WTC11 (cell line): Measurements from ENCODE around the gene SPSB3. TPM values are rescaled to one million over a fixed set of nuclear protein-coding genes. Genes with fewer than 3 reads are reported as not detected.

Experiments
- ATAC-seq: fragments of 200-7000 bp; cut with Tn5 transposase; 2 replicates; pipeline ENCODE4 v1.10.0; 2021; ENCODE audit warnings: mild to moderate bottlenecking, moderate library complexity
- CTCF ChIA-PET: fragments of 300-600 bp; sonication (Branson Sonifier 250); formaldehyde crosslinking; loops from one replicate; lab custom pipeline; 2021; ENCODE audit warnings: antibody characterized with exemption; lab: Charles Lee
- POLR2A ChIA-PET: fragments of 350-600 bp; sonication (Branson Sonifier 250); formaldehyde crosslinking; loops from one replicate; lab custom pipeline; 2021; ENCODE audit warnings: antibody characterized with exemption; lab: Charles Lee
- DNase-seq: peaks from one replicate; pipeline ENCODE4 v3.0.0; 2021; ENCODE audit warnings: low spot score
- H3K27ac Mint-ChIP-seq: 2 replicates; pipeline ENCODE4 v1.8.0; 2021; ENCODE audit warnings: mixed read lengths
- H3K27me3 Mint-ChIP-seq: 2 replicates; pipeline ENCODE4 v1.8.0; 2021; ENCODE audit warnings: low read depth, mild to moderate bottlenecking, moderate library complexity, mixed read lengths
- H3K36me3 Mint-ChIP-seq: 2 replicates; pipeline ENCODE4 v1.8.0; 2021; ENCODE audit warnings: mixed read lengths
- H3K4me1 Mint-ChIP-seq: 2 replicates; pipeline ENCODE4 v1.8.0; 2022; ENCODE audit warnings: mixed read lengths
- H3K4me3 Mint-ChIP-seq: 2 replicates; pipeline ENCODE4 v1.8.0; 2021; ENCODE audit warnings: mild to moderate bottlenecking, moderate library complexity, mixed read lengths
- H3K9me3 Mint-ChIP-seq: 2 replicates; pipeline ENCODE4 v1.8.0; 2021; ENCODE audit warnings: mixed read lengths
- CREB1 ChIP-seq: sonication (generic); formaldehyde crosslinking; IDR thresholded peaks from 2 replicates; pipeline ENCODE4 v1.8.0; 2023; ENCODE audit warnings: mild to moderate bottlenecking, missing genetic modification reagents
- EMX1 ChIP-seq: fragments of 250-450 bp; sonication (Bioruptor Pico); IDR thresholded peaks from 2 replicates; pipeline ENCODE4 v1.8.0; 2021; ENCODE audit warnings: mild to moderate bottlenecking
- MXD4 ChIP-seq: fragments of 250-450 bp; sonication (Bioruptor Pico); IDR thresholded peaks from 2 replicates; pipeline ENCODE4 v1.8.0; 2021; ENCODE audit warnings: mild to moderate bottlenecking, moderate library complexity, borderline replicate concordance
- MYBL2 ChIP-seq: sonication (generic); formaldehyde crosslinking; IDR thresholded peaks from 2 replicates; pipeline ENCODE4 v1.8.1; 2023; ENCODE audit warnings: mild to moderate bottlenecking, moderate library complexity, missing genetic modification reagents
- NFYB ChIP-seq: sonication (generic); formaldehyde crosslinking; conservative IDR thresholded peaks from 2 replicates; pipeline ENCODE4 v1.8.0; 2022; ENCODE audit warnings: low read depth, missing genetic modification reagents
- NR1H2 ChIP-seq: sonication (generic); formaldehyde crosslinking; IDR thresholded peaks from 2 replicates; pipeline ENCODE4 v1.9.0; 2021; ENCODE audit warnings: mild to moderate bottlenecking, moderate library complexity, missing genetic modification reagents
- RORB ChIP-seq: fragments of 250-450 bp; sonication (Bioruptor Pico); IDR thresholded peaks from 2 replicates; pipeline ENCODE4 v1.9.0; 2021; ENCODE audit warnings: mild to moderate bottlenecking
- SOX15 ChIP-seq: fragments of 250-450 bp; sonication (Bioruptor Pico); IDR thresholded peaks from 2 replicates; pipeline ENCODE4 v1.9.0; 2021; ENCODE audit warnings: mild to moderate bottlenecking
- TCF7 ChIP-seq: sonication (generic); formaldehyde crosslinking; IDR thresholded peaks from 2 replicates; pipeline ENCODE4 v1.8.0; 2022; ENCODE audit warnings: mild to moderate bottlenecking, low read depth, missing genetic modification reagents, moderate library complexity
- ZNF138 ChIP-seq: sonication (generic); formaldehyde crosslinking; conservative IDR thresholded peaks from 2 replicates; pipeline ENCODE4 v1.8.1; 2022; ENCODE audit warnings: mild to moderate bottlenecking, moderate library complexity, missing genetic modification reagents
- total RNA-seq: library from RNA; stranded (reverse); gene quantifications from 3 replicates; pipeline ENCODE4 v1.2.3, GENCODE V29; 2021
- TF ChIP-seq, protein P1 (sequence below): sonication (generic); formaldehyde crosslinking; IDR thresholded peaks from 2 replicates; pipeline ENCODE4 v1.8.1; 2022; ENCODE audit warnings: mild to moderate bottlenecking, moderate library complexity, missing genetic modification reagents
- TF ChIP-seq, protein P2 (sequence below): sonication (generic); formaldehyde crosslinking; IDR thresholded peaks from 2 replicates; pipeline ENCODE4 v1.8.0; 2022; ENCODE audit warnings: mild to moderate bottlenecking, missing genetic modification reagents
- TF ChIP-seq, protein P3 (sequence below): sonication (generic); formaldehyde crosslinking; IDR thresholded peaks from 2 replicates; pipeline ENCODE4 v1.8.1; 2022; ENCODE audit warnings: mild to moderate bottlenecking, missing genetic modification reagents, moderate library complexity, borderline replicate concordance
- TF ChIP-seq, protein P4 (sequence below): fragments of 200-600 bp; IDR thresholded peaks from 2 replicates; pipeline ENCODE4 v1.8.0; 2022; ENCODE audit warnings: antibody characterized with exemption
- TF ChIP-seq, protein P5 (sequence below): fragments of 250-450 bp; sonication (Bioruptor Pico); IDR thresholded peaks from 2 replicates; pipeline ENCODE4 v1.9.0; 2021; ENCODE audit warnings: mild to moderate bottlenecking
- TF ChIP-seq, protein P6 (sequence below): fragments of 250-450 bp; sonication (Bioruptor Pico); IDR thresholded peaks from 2 replicates; pipeline ENCODE4 v1.9.0; 2021; ENCODE audit warnings: moderate library complexity, mild to moderate bottlenecking, inconsistent platforms, borderline replicate concordance
- TF ChIP-seq, protein P7 (sequence below): sonication (generic); formaldehyde crosslinking; IDR thresholded peaks from 2 replicates; pipeline ENCODE4 v1.8.0; 2022; ENCODE audit warnings: missing genetic modification reagents
- TF ChIP-seq, protein P8 (sequence below): sonication (generic); formaldehyde crosslinking; IDR thresholded peaks from 2 replicates; pipeline ENCODE4 v1.8.1; 2023; ENCODE audit warnings: mild to moderate bottlenecking, missing genetic modification reagents, moderate library complexity

Gene SPSB3
- total RNA-seq, 1 experiment from 2014 or later = 32.8 TPM

DNA sequence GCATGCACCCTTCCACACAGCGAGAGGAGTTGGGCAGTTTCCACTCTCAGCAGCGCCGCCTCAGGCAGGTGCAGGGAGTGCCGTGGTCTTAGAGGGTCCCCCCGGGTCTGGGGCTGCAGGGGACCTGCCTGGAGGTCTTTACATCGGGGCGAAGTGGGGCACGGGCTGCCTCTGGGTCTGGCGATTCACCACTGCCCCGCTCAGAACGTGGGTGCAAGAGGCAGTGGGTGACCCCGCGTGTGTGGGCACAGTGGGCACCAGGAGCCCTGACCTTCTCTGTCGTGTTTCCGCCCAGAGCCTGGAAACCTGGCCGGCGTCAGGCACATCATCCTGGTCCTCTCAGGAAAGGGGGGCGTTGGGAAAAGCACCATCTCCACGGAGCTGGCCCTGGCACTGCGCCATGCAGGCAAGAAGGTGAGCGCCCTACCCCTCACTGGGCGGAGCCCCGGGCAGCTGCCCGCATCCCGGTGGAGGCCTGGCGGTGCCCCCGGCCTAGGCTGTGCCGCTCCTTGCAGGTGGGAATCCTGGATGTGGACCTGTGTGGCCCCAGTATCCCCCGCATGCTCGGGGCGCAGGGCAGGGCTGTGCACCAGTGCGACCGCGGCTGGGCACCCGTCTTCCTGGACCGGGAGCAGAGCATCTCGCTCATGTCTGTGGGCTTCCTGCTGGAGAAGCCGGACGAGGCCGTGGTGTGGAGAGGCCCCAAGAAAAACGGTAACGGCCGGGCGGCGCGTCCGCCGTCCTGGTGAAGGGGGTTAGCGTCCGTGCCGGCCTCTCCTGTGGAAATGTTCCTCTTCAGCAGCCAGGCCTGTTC, 4.1 kb upstream of the SPSB3 start:
- Mint-ChIP-seq H3K27ac (no peak overlapping the region), H3K4me3 (no peak overlapping the region), H3K9me3 (no peaks in the 10 kb centered on the region), H3K36me3 (peaks cover 5% of the 10 kb centered on the region), H3K27me3 (no peaks in the 10 kb centered on the region), H3K4me1 (peaks cover 3% of the 10 kb centered on the region)
- ATAC-seq (no peak), DNase-seq (peak; percentile 56)
- ChIA-PET CTCF (no interaction called here), POLR2A (no interaction called here)
- TF ChIP-seq, protein P1, sequence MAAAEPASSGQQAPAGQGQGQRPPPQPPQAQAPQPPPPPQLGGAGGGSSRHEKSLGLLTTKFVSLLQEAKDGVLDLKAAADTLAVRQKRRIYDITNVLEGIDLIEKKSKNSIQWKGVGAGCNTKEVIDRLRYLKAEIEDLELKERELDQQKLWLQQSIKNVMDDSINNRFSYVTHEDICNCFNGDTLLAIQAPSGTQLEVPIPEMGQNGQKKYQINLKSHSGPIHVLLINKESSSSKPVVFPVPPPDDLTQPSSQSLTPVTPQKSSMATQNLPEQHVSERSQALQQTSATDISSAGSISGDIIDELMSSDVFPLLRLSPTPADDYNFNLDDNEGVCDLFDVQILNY (CRISPR knock-in tag) = no peak
- TF ChIP-seq EMX1 (CRISPR knock-in tag) (no peak), RORB (no peak), CREB1 (CRISPR knock-in tag) (no peak), MXD4 (no peak), ZNF138 (CRISPR knock-in tag) (no peak), TCF7 (CRISPR knock-in tag) (no peak)
- TF ChIP-seq, protein P2, sequence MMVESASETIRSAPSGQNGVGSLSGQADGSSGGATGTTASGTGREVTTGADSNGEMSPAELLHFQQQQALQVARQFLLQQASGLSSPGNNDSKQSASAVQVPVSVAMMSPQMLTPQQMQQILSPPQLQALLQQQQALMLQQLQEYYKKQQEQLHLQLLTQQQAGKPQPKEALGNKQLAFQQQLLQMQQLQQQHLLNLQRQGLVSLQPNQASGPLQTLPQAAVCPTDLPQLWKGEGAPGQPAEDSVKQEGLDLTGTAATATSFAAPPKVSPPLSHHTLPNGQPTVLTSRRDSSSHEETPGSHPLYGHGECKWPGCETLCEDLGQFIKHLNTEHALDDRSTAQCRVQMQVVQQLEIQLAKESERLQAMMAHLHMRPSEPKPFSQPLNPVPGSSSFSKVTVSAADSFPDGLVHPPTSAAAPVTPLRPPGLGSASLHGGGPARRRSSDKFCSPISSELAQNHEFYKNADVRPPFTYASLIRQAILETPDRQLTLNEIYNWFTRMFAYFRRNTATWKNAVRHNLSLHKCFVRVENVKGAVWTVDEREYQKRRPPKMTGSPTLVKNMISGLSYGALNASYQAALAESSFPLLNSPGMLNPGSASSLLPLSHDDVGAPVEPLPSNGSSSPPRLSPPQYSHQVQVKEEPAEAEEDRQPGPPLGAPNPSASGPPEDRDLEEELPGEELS (CRISPR knock-in tag) = no peak
- TF ChIP-seq, protein P3, sequence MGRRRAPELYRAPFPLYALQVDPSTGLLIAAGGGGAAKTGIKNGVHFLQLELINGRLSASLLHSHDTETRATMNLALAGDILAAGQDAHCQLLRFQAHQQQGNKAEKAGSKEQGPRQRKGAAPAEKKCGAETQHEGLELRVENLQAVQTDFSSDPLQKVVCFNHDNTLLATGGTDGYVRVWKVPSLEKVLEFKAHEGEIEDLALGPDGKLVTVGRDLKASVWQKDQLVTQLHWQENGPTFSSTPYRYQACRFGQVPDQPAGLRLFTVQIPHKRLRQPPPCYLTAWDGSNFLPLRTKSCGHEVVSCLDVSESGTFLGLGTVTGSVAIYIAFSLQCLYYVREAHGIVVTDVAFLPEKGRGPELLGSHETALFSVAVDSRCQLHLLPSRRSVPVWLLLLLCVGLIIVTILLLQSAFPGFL (CRISPR knock-in tag) = no peak

DNA sequence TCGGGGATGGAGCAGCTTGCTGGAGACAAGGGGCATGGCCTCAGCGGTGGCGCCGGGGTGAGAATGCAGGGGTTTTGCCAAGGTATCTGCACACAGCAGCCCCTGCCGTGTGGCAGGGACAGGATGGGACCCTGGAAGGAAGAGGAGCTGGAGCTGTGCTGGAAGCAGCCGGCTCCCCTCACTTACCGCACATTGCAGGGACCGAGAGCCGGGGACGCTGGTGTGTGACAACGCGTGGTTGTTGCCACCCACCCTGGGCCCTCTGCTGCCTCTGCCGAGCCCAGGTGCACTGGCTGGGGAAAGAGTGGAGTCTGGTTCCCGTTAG, 3.4 kb upstream of the SPSB3 start:
- no peak for DNase-seq
- ATAC-seq = no peak
- TF ChIP-seq, protein P4, sequence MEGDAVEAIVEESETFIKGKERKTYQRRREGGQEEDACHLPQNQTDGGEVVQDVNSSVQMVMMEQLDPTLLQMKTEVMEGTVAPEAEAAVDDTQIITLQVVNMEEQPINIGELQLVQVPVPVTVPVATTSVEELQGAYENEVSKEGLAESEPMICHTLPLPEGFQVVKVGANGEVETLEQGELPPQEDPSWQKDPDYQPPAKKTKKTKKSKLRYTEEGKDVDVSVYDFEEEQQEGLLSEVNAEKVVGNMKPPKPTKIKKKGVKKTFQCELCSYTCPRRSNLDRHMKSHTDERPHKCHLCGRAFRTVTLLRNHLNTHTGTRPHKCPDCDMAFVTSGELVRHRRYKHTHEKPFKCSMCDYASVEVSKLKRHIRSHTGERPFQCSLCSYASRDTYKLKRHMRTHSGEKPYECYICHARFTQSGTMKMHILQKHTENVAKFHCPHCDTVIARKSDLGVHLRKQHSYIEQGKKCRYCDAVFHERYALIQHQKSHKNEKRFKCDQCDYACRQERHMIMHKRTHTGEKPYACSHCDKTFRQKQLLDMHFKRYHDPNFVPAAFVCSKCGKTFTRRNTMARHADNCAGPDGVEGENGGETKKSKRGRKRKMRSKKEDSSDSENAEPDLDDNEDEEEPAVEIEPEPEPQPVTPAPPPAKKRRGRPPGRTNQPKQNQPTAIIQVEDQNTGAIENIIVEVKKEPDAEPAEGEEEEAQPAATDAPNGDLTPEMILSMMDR = no peak
- TF ChIP-seq, protein P5, sequence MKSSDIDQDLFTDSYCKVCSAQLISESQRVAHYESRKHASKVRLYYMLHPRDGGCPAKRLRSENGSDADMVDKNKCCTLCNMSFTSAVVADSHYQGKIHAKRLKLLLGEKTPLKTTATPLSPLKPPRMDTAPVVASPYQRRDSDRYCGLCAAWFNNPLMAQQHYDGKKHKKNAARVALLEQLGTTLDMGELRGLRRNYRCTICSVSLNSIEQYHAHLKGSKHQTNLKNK = no peak
- TF ChIP-seq, protein P6, sequence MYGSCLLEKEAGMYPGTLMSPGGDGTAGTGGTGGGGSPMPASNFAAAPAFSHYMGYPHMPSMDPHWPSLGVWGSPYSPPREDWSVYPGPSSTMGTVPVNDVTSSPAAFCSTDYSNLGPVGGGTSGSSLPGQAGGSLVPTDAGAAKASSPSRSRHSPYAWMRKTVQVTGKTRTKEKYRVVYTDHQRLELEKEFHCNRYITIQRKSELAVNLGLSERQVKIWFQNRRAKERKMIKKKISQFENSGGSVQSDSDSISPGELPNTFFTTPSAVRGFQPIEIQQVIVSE = no peak
- no peak for TF ChIP-seq NFYB (CRISPR knock-in tag)
- TF ChIP-seq, protein P7, sequence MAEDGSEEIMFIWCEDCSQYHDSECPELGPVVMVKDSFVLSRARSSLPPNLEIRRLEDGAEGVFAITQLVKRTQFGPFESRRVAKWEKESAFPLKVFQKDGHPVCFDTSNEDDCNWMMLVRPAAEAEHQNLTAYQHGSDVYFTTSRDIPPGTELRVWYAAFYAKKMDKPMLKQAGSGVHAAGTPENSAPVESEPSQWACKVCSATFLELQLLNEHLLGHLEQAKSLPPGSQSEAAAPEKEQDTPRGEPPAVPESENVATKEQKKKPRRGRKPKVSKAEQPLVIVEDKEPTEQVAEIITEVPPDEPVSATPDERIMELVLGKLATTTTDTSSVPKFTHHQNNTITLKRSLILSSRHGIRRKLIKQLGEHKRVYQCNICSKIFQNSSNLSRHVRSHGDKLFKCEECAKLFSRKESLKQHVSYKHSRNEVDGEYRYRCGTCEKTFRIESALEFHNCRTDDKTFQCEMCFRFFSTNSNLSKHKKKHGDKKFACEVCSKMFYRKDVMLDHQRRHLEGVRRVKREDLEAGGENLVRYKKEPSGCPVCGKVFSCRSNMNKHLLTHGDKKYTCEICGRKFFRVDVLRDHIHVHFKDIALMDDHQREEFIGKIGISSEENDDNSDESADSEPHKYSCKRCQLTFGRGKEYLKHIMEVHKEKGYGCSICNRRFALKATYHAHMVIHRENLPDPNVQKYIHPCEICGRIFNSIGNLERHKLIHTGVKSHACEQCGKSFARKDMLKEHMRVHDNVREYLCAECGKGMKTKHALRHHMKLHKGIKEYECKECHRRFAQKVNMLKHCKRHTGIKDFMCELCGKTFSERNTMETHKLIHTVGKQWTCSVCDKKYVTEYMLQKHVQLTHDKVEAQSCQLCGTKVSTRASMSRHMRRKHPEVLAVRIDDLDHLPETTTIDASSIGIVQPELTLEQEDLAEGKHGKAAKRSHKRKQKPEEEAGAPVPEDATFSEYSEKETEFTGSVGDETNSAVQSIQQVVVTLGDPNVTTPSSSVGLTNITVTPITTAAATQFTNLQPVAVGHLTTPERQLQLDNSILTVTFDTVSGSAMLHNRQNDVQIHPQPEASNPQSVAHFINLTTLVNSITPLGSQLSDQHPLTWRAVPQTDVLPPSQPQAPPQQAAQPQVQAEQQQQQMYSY = no peak
- TF ChIP-seq, protein P8, sequence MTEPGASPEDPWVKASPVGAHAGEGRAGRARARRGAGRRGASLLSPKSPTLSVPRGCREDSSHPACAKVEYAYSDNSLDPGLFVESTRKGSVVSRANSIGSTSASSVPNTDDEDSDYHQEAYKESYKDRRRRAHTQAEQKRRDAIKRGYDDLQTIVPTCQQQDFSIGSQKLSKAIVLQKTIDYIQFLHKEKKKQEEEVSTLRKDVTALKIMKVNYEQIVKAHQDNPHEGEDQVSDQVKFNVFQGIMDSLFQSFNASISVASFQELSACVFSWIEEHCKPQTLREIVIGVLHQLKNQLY (CRISPR knock-in tag) = no peak
- TF ChIP-seq, protein P2 (CRISPR knock-in tag) = no peak
- no peak for TF ChIP-seq NR1H2 (CRISPR knock-in tag)
- TF ChIP-seq SOX15 (CRISPR knock-in tag) = no peak
- TF ChIP-seq MYBL2 = no peak
- Mint-ChIP-seq H3K27me3 (no peaks in the 10 kb centered on the region), H3K27ac (no peak overlapping the region), H3K4me1 (peaks cover 7% of the 10 kb centered on the region), H3K9me3 (no peaks in the 10 kb centered on the region), H3K36me3 (peaks cover 5% of the 10 kb centered on the region), H3K4me3 (no peak overlapping the region)
- ChIA-PET POLR2A (no interaction called here), CTCF (no interaction called here)
